ENCODE results near the gene DNMBP.

DNA sequence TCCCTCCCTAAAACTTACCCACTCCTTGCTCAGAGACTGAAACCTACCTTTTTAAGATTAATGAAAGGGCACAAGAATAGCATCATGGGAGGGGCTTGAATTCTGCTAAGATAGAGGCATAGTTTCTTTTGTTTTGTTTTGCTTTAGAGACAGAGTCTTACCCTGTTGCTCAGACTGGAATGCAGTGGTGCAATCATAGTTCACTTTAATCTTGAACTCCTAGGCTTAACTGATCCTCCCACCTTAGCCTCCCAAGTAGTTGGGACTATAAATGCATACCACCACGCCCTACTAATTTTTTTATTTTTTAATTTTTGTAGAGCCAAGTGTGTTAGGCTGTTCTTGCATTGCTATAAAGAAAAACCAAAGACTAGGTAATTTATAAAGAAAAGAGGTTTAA, 17.7 kb upstream of the DNMBP start:
- TF ChIP-seq, protein P1, sequence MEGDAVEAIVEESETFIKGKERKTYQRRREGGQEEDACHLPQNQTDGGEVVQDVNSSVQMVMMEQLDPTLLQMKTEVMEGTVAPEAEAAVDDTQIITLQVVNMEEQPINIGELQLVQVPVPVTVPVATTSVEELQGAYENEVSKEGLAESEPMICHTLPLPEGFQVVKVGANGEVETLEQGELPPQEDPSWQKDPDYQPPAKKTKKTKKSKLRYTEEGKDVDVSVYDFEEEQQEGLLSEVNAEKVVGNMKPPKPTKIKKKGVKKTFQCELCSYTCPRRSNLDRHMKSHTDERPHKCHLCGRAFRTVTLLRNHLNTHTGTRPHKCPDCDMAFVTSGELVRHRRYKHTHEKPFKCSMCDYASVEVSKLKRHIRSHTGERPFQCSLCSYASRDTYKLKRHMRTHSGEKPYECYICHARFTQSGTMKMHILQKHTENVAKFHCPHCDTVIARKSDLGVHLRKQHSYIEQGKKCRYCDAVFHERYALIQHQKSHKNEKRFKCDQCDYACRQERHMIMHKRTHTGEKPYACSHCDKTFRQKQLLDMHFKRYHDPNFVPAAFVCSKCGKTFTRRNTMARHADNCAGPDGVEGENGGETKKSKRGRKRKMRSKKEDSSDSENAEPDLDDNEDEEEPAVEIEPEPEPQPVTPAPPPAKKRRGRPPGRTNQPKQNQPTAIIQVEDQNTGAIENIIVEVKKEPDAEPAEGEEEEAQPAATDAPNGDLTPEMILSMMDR (IDR thresholded peaks at IDR 0.05), result no peak
- no peak for TF ChIP-seq POLR2A (IDR thresholded peaks at IDR 0.05)
